RPMI8226 (cell line): ENCODE data around the gene THBS3.
"Not testable (repeated sequence)": the region's sequence is repeated elsewhere in the genome, so short reads cannot be mapped to it uniquely, and the experiment has no call there.

Experiments
- DNase-seq: peaks from one replicate; pipeline ENCODE4 v3.0.0-alpha.2; 2015

Gene THBS3

GRCh38 chr1:155233502-155233901, 25.8 kb upstream of the THBS3 start:
- DNase-seq = not testable (repeated sequence)

GRCh38 chr1:155232001-155232978, 24.6 kb upstream of the THBS3 start:
- not testable (repeated sequence) for DNase-seq

- not testable (repeated sequence) for DNase-seq
Observed at GRCh38 chr1:155231302-155231701, 23.6 kb upstream of the THBS3 start.

- DNase-seq = no peak
Observed at GRCh38 chr1:155228096-155228427, 20.4 kb upstream of the THBS3 start.

- DNase-seq = peak; percentile 100
Observed at GRCh38 chr1:155227261-155228095, 19.8 kb upstream of the THBS3 start.

- peak; percentile 74 for DNase-seq
Observed at GRCh38 chr1:155226910-155227260, 19.2 kb upstream of the THBS3 start.

GRCh38 chr1:155226188-155226909, 18.7 kb upstream of the THBS3 start:
- DNase-seq = peak; percentile 90

- DNase-seq = not testable (repeated sequence)
Observed at GRCh38 chr1:155225404-155225759, 17.7 kb upstream of the THBS3 start.

- peak; percentile 84 for DNase-seq
Observed at GRCh38 chr1:155223047-155223446, 15.3 kb upstream of the THBS3 start.

- not testable (repeated sequence) for DNase-seq
Observed at GRCh38 chr1:155220211-155220965, 12.7 kb upstream of the THBS3 start.

GRCh38 chr1:155219592-155220031, 11.9 kb upstream of the THBS3 start:
- DNase-seq = no peak

GRCh38 chr1:155218854-155219591, 11.3 kb upstream of the THBS3 start:
- no peak for DNase-seq

GRCh38 chr1:155214702-155215101, 7.0 kb upstream of the THBS3 start:
- not testable (repeated sequence) for DNase-seq

- not testable (repeated sequence) for DNase-seq
Observed at GRCh38 chr1:155212051-155212440, 4.3 kb upstream of the THBS3 start.

- DNase-seq = not testable (repeated sequence)
Observed at GRCh38 chr1:155211381-155212050, 3.8 kb upstream of the THBS3 start.

- no peak for DNase-seq
Observed at GRCh38 chr1:155210314-155211104, 2.8 kb upstream of the THBS3 start.

- no peak for DNase-seq
Observed at GRCh38 chr1:155209312-155209721, 1.6 kb upstream of the THBS3 start.

GRCh38 chr1:155208541-155209311, 1.0 kb upstream of the THBS3 start, which contains the start of gene MTX1:
TSS of gene MTX1 (plus strand) at chr1:155208695. CDS start at chr1:155208805, 110 bp downstream.
- DNase-seq = peak; percentile 94
